ENCODE measurements around the gene LRCOL1.

- TF ChIP-seq CTCF (IDR thresholded peaks at IDR 0.05): no peak
- no peak for TF ChIP-seq POLR2AphosphoS5 (IDR thresholded peaks at IDR 0.05; ENCODE audit: low read depth, low read length)
- TF ChIP-seq REST (IDR thresholded peaks at IDR 0.05; ENCODE audit: insufficient read depth in 1 of 2, low read depth in 2 of 2, low read length in 1 of 2): no peak
- TF ChIP-seq TCF7L2 (IDR thresholded peaks at IDR 0.05; ENCODE audit: low read depth, low read length): no peak
These were observed 43.3 kb upstream of the LRCOL1 start for GRCh38 chr12:132653567-132654290.

All from Panc1 (cell line).